Measurements from ENCODE around the gene HSDL2. TPM values are rescaled to one million over a fixed set of nuclear protein-coding genes. Genes with fewer than 3 reads are reported as not detected.

HSDL2 gene
- total RNA-seq, 2 experiments from 2014 or later, result 18.4 to 24.1 TPM

Other genes starting within 250 kb of the HSDL2 start
- gene SUSD1, start 204.8 kb upstream of the HSDL2 start, total RNA-seq, result 10 to 100 TPM; 12.0 to 14.7 TPM
- 100 to 1,000 TPM; 147 to 231 TPM for gene PTBP3, start 46.5 kb upstream of the HSDL2 start, total RNA-seq
- gene KIAA1958, start 106.7 kb downstream of the HSDL2 start, total RNA-seq, result 1 to 10 TPM; 6.5 to 6.8 TPM